K562 (cell line): ENCODE results near the gene CHN2. TPM values are rescaled to one million over a fixed set of nuclear protein-coding genes. Genes with fewer than 3 reads are reported as not detected.

Experiments used
- ATAC-seq: fragments of 200-7000 bp; cut with Tn5 transposase; 3 replicates; pipeline ENCODE4 v1.9.1; 2020; ENCODE audit warnings: moderate library complexity
- BruUV-seq: library from RNA; stranded (reverse); fragments of 400-500 nt; replicated peaks from 2 replicates; lab custom pipeline; 2021; lab: Mats Ljungman, UMichigan
- CTCF ChIA-PET: fragments of 300-600 bp; formaldehyde crosslinking; extraction: SDS; loops from one replicate; lab custom pipeline; 2021; ENCODE audit warnings: low intra/inter-chr PET ratio; lab: Yijun Ruan, JAX
- POLR2A ChIA-PET: fragments of 300-600, 350-650 bp; sonication (Branson Sonifier 250); formaldehyde crosslinking; extraction: SDS; loops from one replicate; lab custom pipeline; 2021; ENCODE audit warnings: antibody characterized with exemption, inconsistent platforms; lab: Yijun Ruan, JAX
- DNase-seq, 4 experiments: peaks; one replicate each; pipeline versions ENCODE4 v3.0.0 to v3.0.0-alpha.2; 2011 to 2018; ENCODE audit warnings: low spot score in 3 of 4, mixed read lengths in 3 of 4; ENCODE audit errors: extremely low read depth in 1 of 4
- FAIRE-seq: peaks from 2 replicates; lab custom pipeline; 2011; peaks lifted over from hg19 to GRCh38; lab: Jason Lieb, UNC
- H2AFZ ChIP-seq: 2 replicates; pipeline ENCODE4 v1.6.0; 2011; ENCODE audit warnings: low read depth, low read length, control low read depth, inconsistent platforms
- H3K27ac ChIP-seq: fragments of 200-600 bp; 3 replicates; pipeline ENCODE4 v1.8.0; 2011; ENCODE audit warnings: low read depth, mild to moderate bottlenecking, control low read depth, inconsistent platforms, low read length, moderate library complexity, mixed read lengths; ENCODE audit errors: extremely low read depth
- H3K27me3 ChIP-seq, 2 experiments: fragments of 300-600 bp in 1 of 2; 2 replicates in 1 of 2; 3 replicates in 1 of 2; pipeline versions ENCODE4 v1.6.0 to v1.8.0; 2011; ENCODE audit warnings: inconsistent platforms in 2 of 2, low read length in 2 of 2, mild to moderate bottlenecking in 1 of 2, mixed read lengths in 1 of 2, moderate library complexity in 1 of 2; ENCODE audit not compliant: control insufficient read depth in 2 of 2, insufficient read depth in 2 of 2
- H3K36me3 ChIP-seq: fragments of 300-600 bp; 3 replicates; pipeline ENCODE4 v1.8.0; 2011; ENCODE audit warnings: mild to moderate bottlenecking, low read length, inconsistent platforms; ENCODE audit not compliant: control insufficient read depth, insufficient read depth
- H3K4me1 ChIP-seq, 2 experiments: fragments of 200-600 bp in 1 of 2; replicated peaks in 1 of 2; 2 replicates in 1 of 2; 3 replicates in 1 of 2; pipeline versions ENCODE4 v1.5.1 to v1.8.0; 2011; ENCODE audit warnings: inconsistent platforms in 2 of 2, low read length in 2 of 2, mild to moderate bottlenecking in 1 of 2, mixed read lengths in 1 of 2, moderate library complexity in 1 of 2; ENCODE audit not compliant: control insufficient read depth in 2 of 2, insufficient read depth in 2 of 2
- H3K4me2 ChIP-seq: 2 replicates; pipeline ENCODE4 v1.6.1; 2011; ENCODE audit warnings: low read length, control low read depth, inconsistent platforms, mixed read lengths; ENCODE audit not compliant: insufficient read depth
- H3K4me3 ChIP-seq: fragments of 200-600 bp; sonication (generic), shearing (Covaris generic); 2 replicates; pipeline ENCODE4 v1.5.1; 2016; ENCODE audit warnings: control low read depth, inconsistent platforms
- H3K79me2 ChIP-seq: fragments of 200-600 bp; 3 replicates; pipeline ENCODE4 v1.8.0; 2011; ENCODE audit warnings: low read length, inconsistent platforms; ENCODE audit not compliant: control insufficient read depth, insufficient read depth
- H3K9ac ChIP-seq, 2 experiments: 2 replicates each; pipeline versions ENCODE4 v1.6.0 to v1.6.1; 2011; ENCODE audit warnings: low read depth in 2 of 2, low read length in 2 of 2, control low read depth in 1 of 2, inconsistent platforms in 1 of 2, mild to moderate bottlenecking in 1 of 2, mixed read lengths in 1 of 2; ENCODE audit not compliant: insufficient read depth in 1 of 2
- H3K9me1 ChIP-seq: one replicate; pipeline ENCODE4 v1.6.0; 2011; ENCODE audit warnings: inconsistent platforms, mild to moderate bottlenecking, low read length, moderate library complexity; ENCODE audit not compliant: control insufficient read depth, insufficient read depth
- H3K9me3 ChIP-seq: replicated peaks from 2 replicates; pipeline ENCODE4 v1.5.1; 2011; ENCODE audit warnings: low read depth, low read length, inconsistent platforms; ENCODE audit not compliant: control insufficient read depth, insufficient read depth
- H4K20me1 ChIP-seq: replicated peaks from 2 replicates; pipeline ENCODE4 v1.6.1; 2011; ENCODE audit warnings: low read length, inconsistent platforms, mixed read lengths; ENCODE audit not compliant: control insufficient read depth, insufficient read depth
- CBX3 ChIP-seq, 2 experiments: IDR thresholded peaks; 1 replicate in 1 of 2; 2 replicates in 1 of 2; pipeline ENCODE4 v1.6.1; 2012; ENCODE audit warnings: inconsistent platforms in 2 of 2, low read length in 2 of 2, borderline replicate concordance in 1 of 2, control low read depth in 1 of 2
- FOXK2 ChIP-seq, 2 experiments: fragments of 450-650 bp; IDR thresholded peaks in 1 of 2; conservative IDR thresholded peaks in 1 of 2; 2 replicates each; pipeline ENCODE4 v1.6.1; 2016; ENCODE audit warnings: low read depth in 2 of 2, mild to moderate bottlenecking in 1 of 2
- HES1 ChIP-seq: fragments of 450-650 bp; IDR thresholded peaks from 2 replicates; pipeline ENCODE4 v1.6.1; 2016; ENCODE audit warnings: low read depth, mild to moderate bottlenecking, moderate library complexity
- HNRNPK ChIP-seq: fragments of 200-400 bp; formaldehyde crosslinking; IDR thresholded peaks from one replicate; pipeline ENCODE4 v1.6.1; 2018; ENCODE audit warnings: mild to moderate bottlenecking, low read depth, low read length; ENCODE audit not compliant: poor library complexity, severe bottlenecking
- NFE2L1 ChIP-seq: fragments of 450-650 bp; IDR thresholded peaks from 2 replicates; pipeline ENCODE4 v1.6.1; 2016; ENCODE audit warnings: missing genetic modification characterization, low read depth, mild to moderate bottlenecking, missing compliant biosample characterization, moderate library complexity, borderline replicate concordance
- NRF1 ChIP-seq, 2 experiments: fragments of 450-650 bp; IDR thresholded peaks in 1 of 2; conservative IDR thresholded peaks in 1 of 2; 2 replicates each; pipeline ENCODE4 v1.6.1; 2014; ENCODE audit warnings: mild to moderate bottlenecking in 2 of 2
- ZNF431 ChIP-seq: sonication (generic); formaldehyde crosslinking; IDR thresholded peaks from 2 replicates; pipeline ENCODE4 v1.8.0; 2022; ENCODE audit warnings: mild to moderate bottlenecking, missing genetic modification reagents
- WGBS: fragments of 100-300 bp; shearing (Covaris generic); methylation state at CpG from one replicate; pipeline ENCODE4 v1.1.6; 2016; ENCODE audit warnings: low coverage, mixed read lengths; ENCODE audit not compliant: insufficient coverage; ENCODE audit errors: missing lambda C conversion rate; 5-methylcytosine and 5-hydroxymethylcytosine counted together
- in situ Hi-C: fragments of 300-500 bp; cut with MboI; formaldehyde crosslinking; loops from 4 replicates; pipeline ENCODE4 v1.15.0; 2018; ENCODE audit warnings: inconsistent platforms, mixed read lengths
- intact Hi-C: fragments of 100-400 bp; cut with micrococcal nuclease; formaldehyde crosslinking; loops from 2 replicates; pipeline ENCODE4 v1.14.2; 2022
- polyA plus RNA-seq, 8 experiments: library from polyadenylated mRNA; depleted of rRNA in 4 of 8; stranded (reverse) in 5 of 8; unstranded in 3 of 8; fragments of >200 nt; fragmentation: Nextera tagmentation in 2 of 8; fragmentation: Illumina TruSeq in 1 of 8; extraction: Ambion mirVana in 2 of 8; extraction: Trizol in 1 of 8; gene quantifications; 2 replicates each; pipeline versions ENCODE4 v1.2.1 to v1.2.3, GENCODE V29; 2011 to 2014; ENCODE audit warnings: inconsistent platforms in 1 of 8, missing spikeins in 1 of 8
- total RNA-seq, 7 experiments: library from RNA; depleted of rRNA in 6 of 7; stranded (reverse); fragments of >200 nt in 6 of 7; fragmentation: Illumina TruSeq in 2 of 7; extraction: Trizol in 2 of 7; gene quantifications; 2 replicates each; pipeline versions ENCODE4 v1.2.1 to v1.2.3, GENCODE V29; 2011 to 2021; ENCODE audit warnings: low replicate concordance in 1 of 7

Gene CHN2
- total and polyA plus RNA-seq, 9 of the 15 experiments (the other 6 are each of a cell fraction or from before 2014, with no cell fraction given): 0.12 to 2.1 (median 0.31) TPM; not detected in 1

GRCh38 chr7:29290829-29291228 lies 96.3 kb downstream of the CHN2 start:
- no peaks in the 10 kb centered on the region for H3K9me1 ChIP-seq
- DNase-seq (no peak), FAIRE-seq (no peak), ATAC-seq (no peak)
- no peaks in the 10 kb centered on the region for H4K20me1 ChIP-seq
- in situ Hi-C loops: no loop called here
- H3K4me3 ChIP-seq: no peak overlapping the region
- no peak overlapping the region for H3K9ac ChIP-seq
- peaks cover 3 to 13% of the 10 kb centered on the region in 2 experiments; a peak in 3 of 5 replicates for H3K27me3 ChIP-seq
- H3K79me2 ChIP-seq: no peaks in the 10 kb centered on the region
- no peak overlapping the region for H3K4me2 ChIP-seq
- WGBS: 6% methylated on average over 6 of the region's 6 CpGs
- no peak overlapping the region for H2AFZ ChIP-seq
- H3K36me3 ChIP-seq: no peaks in the 10 kb centered on the region
- POLR2A ChIA-PET: no interaction called here
- TF ChIP-seq HES1 (no peak), CBX3 (IDR thresholded peaks at IDR 0.05; ENCODE audit: borderline replicate concordance in 1 of 2, low read length in 2 of 2) (no peak), HNRNPK (no peak), NFE2L1 (tag) (no peak), FOXK2 (conservative IDR thresholded peaks at IDR 0.05 in 1 of 2, IDR thresholded peaks at IDR 0.05 in 1 of 2; ENCODE audit: low read depth in 2 of 2) (no peak), ZNF431 (no peak), NRF1 (conservative IDR thresholded peaks at IDR 0.05 in 1 of 2, IDR thresholded peaks at IDR 0.05 in 1 of 2) (peak; percentile 26 to 42; a peak in 1 of 4 replicates)
- TF ChIP-seq, all 486 proteins: peak for 1
- H3K9me3 ChIP-seq: no peaks in the 10 kb centered on the region
- CTCF ChIA-PET: no interaction called here
- intact Hi-C loops: no loop called here
- no peaks in the 10 kb centered on the region for H3K4me1 ChIP-seq
- no peak overlapping the region for H3K27ac ChIP-seq
- BruUV-seq: no TSS peak
